ENCODE data around the gene IFITM2. TPM values are rescaled to one million over a fixed set of nuclear protein-coding genes. Genes with fewer than 3 reads are reported as not detected.
"Not testable (repeated sequence)": the region's sequence is repeated elsewhere in the genome, so short reads cannot be mapped to it uniquely, and the experiment has no call there.

The IFITM2 gene
- total and polyA plus RNA-seq, 10 donors, result 507 to 1,635 (median 979) TPM

GRCh38 chr11:312092-312816 lies 4.6 kb downstream of the IFITM2 start:
- 45 to 55% (median 51%) methylated on average over 12 to 14 of the region's 14 CpGs for WGBS, 5 donors
- intact Hi-C loops (cut with DNase I; ENCODE audit: low total_unique reads), result no loop called here
- Histone ChIP-seq H3K27ac (peak overlapping the region; percentile 84 to 98 (median 96)), H3K4me1 (peaks cover 36 to 82% (median 62%) of the 10 kb centered on the region in 6 donors), H3K9me3 (no peaks in the 10 kb centered on the region), H3K27me3 (replicated peaks in 1 of 7) (peaks cover 0 to 5% (median 0%) of the 10 kb centered on the region in 7 donors), H3K36me3 (peaks cover 0 to 28% (median 8%) of the 10 kb centered on the region in 6 donors), H3K4me3 (peak overlapping the region; percentile 14 to 89 (median 66))
- DNase-seq, result peak; percentile 81
- no peak for TF ChIP-seq CTCF (IDR thresholded peaks at IDR 0.05 in 8 of 11, conservative IDR thresholded peaks at IDR 0.05 in 3 of 11)
- TF ChIP-seq POLR2A (IDR thresholded peaks at IDR 0.05), result no peak
- TF ChIP-seq POLR2AphosphoS5 (IDR thresholded peaks at IDR 0.05), result peak; percentile 64 to 68 (median 66)

- Histone ChIP-seq H3K4me1 (peaks cover 36 to 77% (median 62%) of the 10 kb centered on the region in 6 donors), H3K36me3 (peaks cover 0 to 28% (median 8%) of the 10 kb centered on the region in 6 donors), H3K27me3 (replicated peaks in 1 of 7) (peaks cover 0 to 5% (median 0%) of the 10 kb centered on the region in 7 donors), H3K9me3 (no peaks in the 10 kb centered on the region), H3K4me3 (peak overlapping the region; percentile 64 to 89 (median 68)), H3K27ac (peak overlapping the region; percentile 84 to 98 (median 96))
- DNase-seq, result peak; percentile 81
- 33 to 48% (median 42%) methylated on average over 3 to 8 of the region's 8 CpGs for WGBS, 5 donors
- TF ChIP-seq POLR2AphosphoS5 (IDR thresholded peaks at IDR 0.05) (peak in 2 of 3 donors; percentile 44 to 63), CTCF (IDR thresholded peaks at IDR 0.05 in 8 of 11, conservative IDR thresholded peaks at IDR 0.05 in 3 of 11) (no peak)
- intact Hi-C loops (cut with DNase I; ENCODE audit: low total_unique reads), result no loop called here
Observed at GRCh38 chr11:313304-313786, 5.7 kb downstream of the IFITM2 start.

GRCh38 chr11:313787-314553 lies 6.4 kb downstream of the IFITM2 start, which contains the start of gene IFITM1:
TSS of gene IFITM1 (plus strand) at chr11:314040. CDS start at chr11:314171, 131 bp downstream.
- Histone ChIP-seq H3K4me3 (peak within 1 kb of the TSS; percentile 64 to 89 (median 68)), H3K36me3 (peaks cover 0 to 27% (median 8%) of the 10 kb centered on the region in 6 donors), H3K27me3 (replicated peaks in 1 of 7) (peaks cover 0 to 5% (median 0%) of the 10 kb centered on the region in 7 donors), H3K4me1 (peaks cover 36 to 74% (median 62%) of the 10 kb centered on the region in 6 donors), H3K9me3 (no peaks in the 10 kb centered on the region), H3K27ac (peak within 1 kb of the TSS; percentile 84 to 98 (median 96))
- TF ChIP-seq POLR2A (IDR thresholded peaks at IDR 0.05), result peak; percentile 41 to 91 (median 89)
- peak; percentile 90 to 99 (median 96) for TF ChIP-seq POLR2AphosphoS5 (IDR thresholded peaks at IDR 0.05)
- TF ChIP-seq CTCF (IDR thresholded peaks at IDR 0.05 in 8 of 11, conservative IDR thresholded peaks at IDR 0.05 in 3 of 11), result peak in 1 of 11 experiments; percentile 22
- WGBS, 5 donors, result 0 to 2% (median 2%) methylated on average over 14 to 18 of the region's 18 CpGs
- DNase-seq, result peak; percentile 90
- intact Hi-C loops (cut with DNase I; ENCODE audit: low total_unique reads), result no loop called here

- H3K27me3 ChIP-seq (replicated peaks in 1 of 7); H3K9me3 ChIP-seq; intact Hi-C loops (cut with DNase I; ENCODE audit: low total_unique reads): not testable (repeated sequence)
- 17 to 45% (median 25%) methylated on average over 6 of the region's 6 CpGs; no CpG with 5 or more reads in 1 of the 5 donors for WGBS, 5 donors
- H3K27ac ChIP-seq, result peak overlapping the region; percentile 84 to 98 (median 96)
- peaks cover 0 to 22% (median 8%) of the 10 kb centered on the region in 6 donors for H3K36me3 ChIP-seq
- peaks cover 32 to 71% (median 59%) of the 10 kb centered on the region in 6 donors for H3K4me1 ChIP-seq
- peak overlapping the region; percentile 64 to 89 (median 68) for H3K4me3 ChIP-seq
- peak; percentile 71 for DNase-seq
Observed at GRCh38 chr11:314554-314875, 6.9 kb downstream of the IFITM2 start.

Data from spleen (tissue), 11 donors.